Hematopoietic multipotent progenitor cell treated with erythropoietin and hydrocortisone succinate and interleukin-3 and kit ligand, for 15 days (in vitro differentiated cells): ENCODE data around the gene MRPS27.

Source experiments
- DNase-seq: peaks from one replicate; pipeline ENCODE4 v3.0.0-alpha.2; 2015; ENCODE audit warnings: low spot score

The MRPS27 gene

GRCh38 chr5:72256536-72256935 is 63.5 kb downstream of the MRPS27 start:
- no peak for DNase-seq

- DNase-seq = no peak
Measured at GRCh38 chr5:72255670-72256069, 64.4 kb downstream of the MRPS27 start.

- DNase-seq = no peak
Measured at GRCh38 chr5:72255237-72255636, 64.8 kb downstream of the MRPS27 start.

GRCh38 chr5:72252574-72253155 is 67.4 kb downstream of the MRPS27 start:
- DNase-seq = no peak

GRCh38 chr5:72252008-72252407 is 68.0 kb downstream of the MRPS27 start:
- DNase-seq = no peak

GRCh38 chr5:72251386-72251785 is 68.7 kb downstream of the MRPS27 start:
- no peak for DNase-seq

- no peak for DNase-seq
Measured at GRCh38 chr5:72248410-72248981, 71.5 kb downstream of the MRPS27 start.

GRCh38 chr5:72246954-72247442 is 73.0 kb downstream of the MRPS27 start:
- no peak for DNase-seq

- DNase-seq = peak; percentile 40
Measured at GRCh38 chr5:72245951-72246532, 74.0 kb downstream of the MRPS27 start.

- DNase-seq = no peak
Measured at GRCh38 chr5:72245546-72245945, 74.5 kb downstream of the MRPS27 start.

GRCh38 chr5:72244862-72245371 is 75.1 kb downstream of the MRPS27 start:
- DNase-seq = peak; percentile 74

GRCh38 chr5:72243706-72244105 is 76.3 kb downstream of the MRPS27 start:
- DNase-seq = no peak

- no peak for DNase-seq
Measured at GRCh38 chr5:72242796-72243475, 77.1 kb downstream of the MRPS27 start.

GRCh38 chr5:72241346-72242003 is 78.6 kb downstream of the MRPS27 start:
- DNase-seq = no peak

- DNase-seq = no peak
Measured at GRCh38 chr5:72238712-72239445, 81.2 kb downstream of the MRPS27 start.

GRCh38 chr5:72237879-72238278 is 82.2 kb downstream of the MRPS27 start:
- no peak for DNase-seq

GRCh38 chr5:72237415-72237814 is 82.6 kb downstream of the MRPS27 start:
- peak; percentile 51 for DNase-seq

- DNase-seq = no peak
Measured at GRCh38 chr5:72235725-72236124, 84.3 kb downstream of the MRPS27 start.

GRCh38 chr5:72234868-72235267 is 85.2 kb downstream of the MRPS27 start:
- no peak for DNase-seq

GRCh38 chr5:72234265-72234700 is 85.8 kb downstream of the MRPS27 start:
- DNase-seq = peak; percentile 91

GRCh38 chr5:72233835-72234234 is 86.2 kb downstream of the MRPS27 start:
- DNase-seq = no peak

- no peak for DNase-seq
Measured at GRCh38 chr5:72232838-72233237, 87.2 kb downstream of the MRPS27 start.
